ENCODE data around the gene COL4A1.

Gene COL4A1

GRCh38 chr13:110291286-110291685, 15.7 kb downstream of the COL4A1 start:
- DNase-seq = no peak

DNA sequence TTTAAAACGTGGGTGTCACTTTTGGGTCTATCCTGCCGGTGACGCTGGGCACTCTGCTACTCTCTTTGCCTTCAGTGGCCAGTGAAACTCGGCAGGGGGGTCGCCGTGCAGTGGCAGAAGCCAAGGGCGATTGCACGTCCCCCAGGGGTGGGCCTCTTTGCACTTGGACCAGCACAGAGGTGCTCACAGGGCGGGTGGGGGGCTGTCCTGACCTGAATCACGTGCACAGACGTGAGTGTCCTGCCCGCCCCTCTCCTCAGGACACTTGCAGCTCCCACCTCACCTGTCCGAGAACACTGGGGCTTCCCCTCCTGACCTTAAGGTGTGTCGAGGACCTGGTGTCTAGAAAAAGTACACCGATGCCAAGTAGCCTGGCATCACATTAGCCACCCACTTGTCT, 16.1 kb downstream of the COL4A1 start:
- DNase-seq = no peak

- no peak for DNase-seq
Measured at GRCh38 chr13:110290153-110290552, 16.8 kb downstream of the COL4A1 start.

DNA sequence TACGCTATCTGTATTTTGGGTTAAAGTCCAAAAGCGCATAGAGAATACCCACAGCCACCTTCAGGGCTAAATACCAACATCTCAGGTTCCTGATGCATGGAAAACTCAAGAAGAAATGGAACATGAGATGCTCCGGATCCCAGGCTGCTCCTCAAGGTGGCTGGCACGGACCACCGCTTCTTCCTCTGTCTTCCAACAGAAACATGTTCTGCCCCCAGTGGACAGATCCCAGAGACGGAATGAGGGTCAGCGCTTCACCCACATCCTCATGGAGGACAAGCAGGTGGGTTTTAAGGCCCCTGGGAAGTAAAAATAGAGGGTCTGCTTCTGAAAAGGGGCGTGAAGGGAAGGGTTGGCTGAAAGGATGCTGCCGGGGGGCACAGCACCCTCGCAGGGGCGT, 17.3 kb downstream of the COL4A1 start:
- no peak for DNase-seq

- DNase-seq = no peak
Measured at GRCh38 chr13:110289174-110289573, 17.8 kb downstream of the COL4A1 start.

DNA sequence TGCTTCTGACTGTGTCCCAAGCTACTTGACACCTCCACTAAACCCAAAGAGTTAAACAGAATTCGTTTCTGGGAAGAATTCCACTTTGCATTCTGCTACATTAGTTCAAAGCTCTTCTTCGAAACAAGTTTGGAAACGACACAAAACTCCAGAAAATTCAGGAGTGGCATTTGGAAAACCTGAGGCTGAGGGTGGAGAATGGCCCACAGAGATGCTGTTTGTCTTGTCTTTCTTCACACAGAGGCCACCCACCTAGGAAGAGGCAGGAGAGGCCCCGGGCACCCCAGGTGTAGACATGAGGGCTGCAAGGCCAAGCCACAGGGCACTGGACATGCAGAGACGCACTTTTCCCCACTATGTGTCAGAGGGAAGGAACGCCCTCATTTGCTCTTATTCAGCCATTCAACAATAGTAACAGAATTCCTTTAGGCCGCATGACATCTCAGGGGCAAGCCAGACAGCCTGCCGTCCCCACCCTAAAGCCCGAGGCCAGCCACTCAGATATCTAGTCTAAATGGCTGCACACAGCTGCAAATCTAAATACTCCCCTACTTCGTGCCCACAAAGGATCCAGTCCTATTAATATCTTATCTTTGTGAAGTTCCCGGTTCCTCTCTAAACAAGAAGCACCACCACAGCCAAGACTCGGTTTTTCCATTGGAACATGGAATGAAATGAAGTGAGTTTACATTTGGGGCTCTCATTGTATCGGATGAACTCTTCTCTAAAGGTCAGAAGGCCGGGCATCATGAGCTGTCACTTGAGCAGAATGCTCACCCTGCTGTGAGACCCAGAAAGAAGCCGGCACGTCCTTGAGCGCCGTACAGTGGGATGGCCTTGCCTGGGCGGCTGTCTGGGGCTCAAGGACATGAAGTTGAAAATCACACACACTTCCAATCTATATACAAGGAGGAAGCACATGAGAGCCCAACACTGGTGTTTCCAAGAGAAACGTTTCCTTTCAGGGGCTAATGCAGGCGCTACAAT, 19.8 kb downstream of the COL4A1 start:
- DNase-seq = no peak

GRCh38 chr13:110285991-110286832, 20.7 kb downstream of the COL4A1 start:
- no peak for DNase-seq

GRCh38 chr13:110284779-110285484, 22.0 kb downstream of the COL4A1 start:
- no peak for DNase-seq

GRCh38 chr13:110283736-110284517, 23.0 kb downstream of the COL4A1 start:
- no peak for DNase-seq

DNA sequence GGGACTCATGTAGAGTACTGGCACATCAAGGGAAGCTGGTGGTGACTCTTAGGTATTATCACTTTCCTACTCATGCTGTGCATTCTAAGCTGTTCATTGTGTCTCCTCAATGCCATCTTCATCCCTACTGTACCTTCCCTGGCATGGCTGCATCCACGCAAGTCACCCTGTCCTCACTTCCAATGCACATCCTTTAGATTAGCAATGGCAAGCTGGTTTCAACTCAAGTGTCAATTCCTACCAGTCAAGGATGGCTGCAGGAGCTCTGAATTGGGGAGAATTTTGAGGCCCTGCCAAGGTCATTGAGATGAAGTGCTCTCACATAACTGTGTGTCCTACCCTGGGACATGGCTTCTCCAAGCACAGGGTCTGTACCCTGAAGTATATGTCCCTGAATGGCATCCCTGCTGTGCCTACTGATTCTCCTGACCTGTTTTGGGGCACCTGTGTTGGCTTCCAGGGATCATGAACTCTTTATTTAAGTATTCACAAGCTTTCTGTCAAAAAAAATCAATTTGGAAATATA, 24.6 kb downstream of the COL4A1 start:
- DNase-seq = no peak

- DNase-seq = no peak
Measured at GRCh38 chr13:110281736-110282135, 25.2 kb downstream of the COL4A1 start.

DNA sequence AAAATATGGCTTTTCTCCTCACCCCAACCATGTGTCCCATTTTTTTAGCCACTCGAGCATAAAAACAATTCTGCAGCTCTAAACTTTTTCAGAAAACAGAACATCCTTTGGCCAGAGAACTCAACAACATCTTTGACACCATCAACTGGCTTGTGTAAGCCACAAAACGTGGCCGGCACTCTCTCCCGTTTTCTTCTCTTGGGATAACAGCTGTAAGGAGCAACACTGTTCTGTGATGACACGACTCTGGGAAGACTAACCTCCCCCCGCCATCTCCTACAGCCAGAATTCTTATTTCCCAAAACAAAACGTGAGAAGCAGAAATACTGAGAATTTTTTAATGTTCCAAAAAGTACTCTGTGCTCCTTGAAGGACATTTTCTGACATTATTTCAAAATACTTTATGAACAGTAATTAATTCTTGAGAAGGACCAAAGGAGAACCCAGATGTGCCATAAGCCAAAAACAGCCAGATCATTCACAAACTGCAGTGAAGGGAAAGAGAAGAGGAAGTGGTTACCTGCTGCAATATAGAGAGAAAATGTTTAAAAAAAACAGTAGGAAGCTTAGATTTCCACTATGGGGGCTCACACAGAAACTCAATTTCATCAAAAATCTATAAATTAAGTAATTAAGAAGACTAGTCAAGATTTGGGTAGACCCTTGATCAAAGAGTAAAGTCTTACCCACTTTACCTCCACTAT, 25.8 kb downstream of the COL4A1 start:
- DNase-seq = no peak

- no peak for DNase-seq
Measured at GRCh38 chr13:110280231-110280813, 26.6 kb downstream of the COL4A1 start.

DNA sequence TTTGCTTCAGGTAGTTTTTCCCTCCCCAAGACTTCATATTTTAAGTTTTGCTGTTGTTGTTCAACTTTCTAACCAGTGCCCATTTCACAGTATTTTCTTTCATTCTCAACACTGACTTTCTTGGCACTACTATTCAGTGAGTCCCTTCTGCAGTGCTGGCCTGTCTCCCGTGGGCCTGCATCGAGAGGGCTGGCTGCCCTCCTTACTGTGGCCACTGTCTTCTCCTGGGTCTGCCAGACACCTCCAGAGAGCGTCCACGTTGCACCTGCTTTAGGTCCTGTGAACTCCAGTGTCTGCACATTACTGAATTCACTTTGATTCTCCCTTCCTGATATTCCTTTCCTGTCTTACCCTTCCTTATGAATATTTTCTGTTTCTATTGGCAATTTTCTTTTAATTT, 27.3 kb downstream of the COL4A1 start:
- no peak for DNase-seq

DNA sequence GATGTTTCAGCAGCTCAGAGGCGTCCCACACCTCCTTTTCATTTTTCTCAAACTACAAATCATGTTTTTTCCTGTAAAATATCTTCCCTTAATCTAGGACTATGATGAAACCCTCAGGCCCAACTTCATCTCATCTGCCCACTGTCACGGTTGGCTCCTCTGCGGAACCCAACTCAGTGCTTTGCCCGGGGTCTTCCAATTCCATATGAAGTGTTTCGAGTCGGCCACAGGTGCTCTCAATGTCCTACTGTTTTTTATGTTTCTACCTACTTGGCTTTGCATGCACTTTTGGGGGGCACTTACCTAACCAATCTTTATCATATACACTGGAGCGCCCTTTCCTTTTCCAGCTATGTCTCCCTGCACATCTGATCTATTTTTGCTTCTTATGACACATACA, 28.1 kb downstream of the COL4A1 start:
- no peak for DNase-seq

DNA sequence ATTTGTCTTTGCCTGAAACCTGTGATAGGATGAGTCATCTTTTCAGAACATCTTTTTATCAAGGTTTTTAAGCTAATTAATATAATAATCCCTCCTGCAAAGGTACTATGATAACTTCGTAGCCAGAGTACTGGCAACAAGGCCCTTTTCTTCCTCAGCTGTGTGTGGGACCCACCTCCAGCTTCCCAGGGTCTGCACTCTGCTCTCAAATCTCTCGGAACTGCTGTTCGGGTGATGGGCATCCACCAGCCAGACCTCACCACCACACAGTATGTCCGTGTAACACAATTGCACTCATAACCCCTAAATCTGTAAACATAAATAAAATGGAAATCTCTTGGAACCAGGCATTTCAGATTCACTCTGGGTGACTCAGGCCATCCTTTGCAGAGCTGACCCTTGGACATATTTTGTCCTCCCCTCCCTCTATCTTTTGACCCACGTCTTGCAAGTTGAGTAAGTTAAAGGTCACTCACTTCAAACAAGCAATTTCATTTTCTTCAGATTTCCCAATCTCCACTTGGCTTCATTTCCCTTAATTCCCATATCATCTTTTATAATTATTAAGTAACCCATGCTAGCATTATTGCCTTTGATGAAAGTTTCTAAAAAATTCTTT, 29.5 kb downstream of the COL4A1 start:
- DNase-seq = no peak

DNA sequence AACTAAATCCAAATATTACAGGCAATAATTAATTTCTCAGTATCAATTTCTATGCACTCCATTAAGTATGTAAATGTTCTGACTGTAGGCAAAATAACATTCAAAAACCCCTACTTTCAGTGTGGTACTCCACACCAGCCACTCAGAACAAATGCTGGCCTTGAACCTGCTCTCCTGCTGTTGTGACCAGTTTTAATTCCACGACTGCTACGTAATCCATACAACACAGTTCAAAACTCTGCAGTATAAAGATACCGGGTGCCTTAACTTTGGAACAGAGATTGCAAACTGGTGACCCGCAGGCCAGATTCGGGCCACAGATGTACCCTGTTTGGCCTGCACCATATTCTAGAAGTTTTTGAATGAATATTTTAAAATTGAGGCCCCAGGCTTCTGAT, 30.4 kb downstream of the COL4A1 start:
- DNase-seq = no peak

DNA sequence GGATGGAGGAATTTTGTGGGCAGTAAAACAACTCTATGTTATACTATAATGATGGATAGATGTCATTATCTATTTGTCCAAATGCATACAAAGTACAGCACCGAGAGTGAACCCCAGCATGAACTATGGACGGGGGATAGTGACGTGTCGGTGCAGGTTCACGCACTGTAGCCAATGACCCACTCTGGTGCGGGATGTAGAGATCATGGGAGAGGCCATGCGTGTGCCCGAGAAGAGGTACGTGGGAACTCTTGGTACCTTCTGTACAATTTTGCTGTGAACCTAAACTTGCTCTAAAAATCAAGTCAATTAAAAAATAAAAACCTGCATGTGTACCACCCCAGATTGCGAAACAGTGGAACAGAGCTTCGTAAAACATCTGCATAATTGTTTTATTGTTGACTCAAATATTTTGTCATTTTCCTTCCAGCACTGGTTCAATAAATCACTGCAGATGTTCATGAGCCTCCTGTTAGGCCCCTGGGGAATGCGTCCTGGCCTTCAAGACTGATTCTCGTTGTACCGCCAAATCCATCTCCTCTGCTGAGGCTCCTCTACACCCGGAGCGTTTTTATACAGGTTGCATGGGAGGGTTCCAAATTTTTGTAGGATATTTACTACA, 30.9 kb downstream of the COL4A1 start:
- no peak for DNase-seq

- no peak for DNase-seq
Measured at GRCh38 chr13:110274687-110275086, 32.3 kb downstream of the COL4A1 start.

DNA sequence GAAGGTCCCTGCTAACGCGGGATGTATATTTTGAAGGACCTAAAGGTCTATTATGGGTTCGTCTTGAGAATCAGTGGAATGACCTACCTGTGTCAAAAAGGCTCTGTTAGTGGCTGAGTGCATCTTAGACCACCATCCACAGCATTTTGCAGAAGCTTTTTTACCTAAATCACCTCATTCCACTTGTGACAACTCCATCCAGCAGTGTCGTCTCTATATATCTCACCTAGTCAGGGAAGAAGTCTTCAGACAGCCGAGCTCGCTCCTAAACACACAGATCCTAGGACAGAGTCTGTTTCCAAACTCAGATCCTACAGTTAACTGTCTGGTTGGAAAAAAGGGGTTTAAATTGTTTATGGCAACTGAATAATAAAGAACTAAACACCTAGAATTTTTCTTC, 33.7 kb downstream of the COL4A1 start:
- DNase-seq = no peak

Measured in activated naive CD4-positive, alpha-beta T cell (primary cell).